NT2/D1 (cell line): ENCODE measurements around the gene SOWAHD.
A peak's percentile ranks its signal among the peaks of the same experiment; 100 is the strongest.
"Not testable (repeated sequence)": the region's sequence is repeated elsewhere in the genome, so short reads cannot be mapped to it uniquely, and the experiment has no call there.

ENCODE experiments used
- DNase-seq: peaks from one replicate; pipeline ENCODE4 v3.0.0-alpha.2; 2011; ENCODE audit warnings: low read depth, low spot score
- H3K27me3 ChIP-seq: 2 replicates; pipeline ENCODE4 v1.6.0; 2011; ENCODE audit warnings: mild to moderate bottlenecking; ENCODE audit not compliant: insufficient read length, insufficient read depth
- H3K36me3 ChIP-seq: 2 replicates; pipeline ENCODE4 v1.6.1; 2011; ENCODE audit warnings: mild to moderate bottlenecking, low read length, mixed read lengths; ENCODE audit not compliant: insufficient read depth, insufficient read length
- H3K4me1 ChIP-seq: 2 replicates; pipeline ENCODE4 v1.5.1; 2011; ENCODE audit not compliant: insufficient read depth, insufficient read length
- H3K4me3 ChIP-seq: 2 replicates; pipeline ENCODE4 v1.5.1; 2011; ENCODE audit warnings: low read depth; ENCODE audit not compliant: insufficient read length
- H3K9ac ChIP-seq: 2 replicates; pipeline ENCODE4 v1.6.0; 2011; ENCODE audit warnings: low read depth; ENCODE audit not compliant: insufficient read length
- H3K9me3 ChIP-seq: 2 replicates; pipeline ENCODE4 v1.5.1; 2011; ENCODE audit warnings: mild to moderate bottlenecking, low read length; ENCODE audit not compliant: insufficient read depth
- SUZ12 ChIP-seq: IDR thresholded peaks from 2 replicates; pipeline ENCODE4 v1.6.1; 2011; ENCODE audit not compliant: insufficient read length, insufficient read depth; ENCODE audit errors: extremely low read depth
- YY1 ChIP-seq: IDR thresholded peaks from 2 replicates; pipeline ENCODE4 v1.6.1; 2011; ENCODE audit not compliant: insufficient read length, insufficient read depth
- ZNF274 ChIP-seq: IDR thresholded peaks from 2 replicates; pipeline ENCODE4 v1.6.1; 2011; ENCODE audit warnings: mild to moderate bottlenecking, low read depth, low read length

The SOWAHD gene

GRCh38 chrX:119729408-119730201 lies 28.8 kb upstream of the SOWAHD start:
- no peaks in the 10 kb centered on the region for H3K9me3 ChIP-seq
- no peak overlapping the region for H3K9ac ChIP-seq
- TF ChIP-seq ZNF274 (no peak), SUZ12 (no peak), YY1 (no peak)
- no peak overlapping the region for H3K4me3 ChIP-seq
- no peaks in the 10 kb centered on the region for H3K36me3 ChIP-seq
- DNase-seq, result peak; percentile 51
- peaks cover 3% of the 10 kb centered on the region for H3K4me1 ChIP-seq
- H3K27me3 ChIP-seq, result no peaks in the 10 kb centered on the region

- no peak overlapping the region for H3K9ac ChIP-seq
- DNase-seq, result no peak
- H3K9me3 ChIP-seq, result no peaks in the 10 kb centered on the region
- H3K36me3 ChIP-seq, result no peaks in the 10 kb centered on the region
- H3K27me3 ChIP-seq, result no peaks in the 10 kb centered on the region
- TF ChIP-seq YY1 (no peak), ZNF274 (no peak), SUZ12 (no peak)
- no peaks in the 10 kb centered on the region for H3K4me1 ChIP-seq
- no peak overlapping the region for H3K4me3 ChIP-seq
These were observed 23.5 kb upstream of the SOWAHD start for GRCh38 chrX:119734897-119735339.

GRCh38 chrX:119735467-119735866 lies 22.9 kb upstream of the SOWAHD start:
- TF ChIP-seq YY1 (no peak), SUZ12 (no peak), ZNF274 (no peak)
- DNase-seq, result no peak
- no peak overlapping the region for H3K9ac ChIP-seq
- H3K9me3 ChIP-seq, result no peaks in the 10 kb centered on the region
- no peaks in the 10 kb centered on the region for H3K36me3 ChIP-seq
- H3K27me3 ChIP-seq, result no peaks in the 10 kb centered on the region
- H3K4me3 ChIP-seq, result no peak overlapping the region
- no peaks in the 10 kb centered on the region for H3K4me1 ChIP-seq

- Histone ChIP-seq H3K4me1 (no peaks in the 10 kb centered on the region), H3K4me3 (no peak overlapping the region), H3K36me3 (no peaks in the 10 kb centered on the region), H3K9ac (no peak overlapping the region), H3K9me3 (no peaks in the 10 kb centered on the region), H3K27me3 (no peaks in the 10 kb centered on the region)
- TF ChIP-seq YY1 (no peak), SUZ12 (no peak), ZNF274 (no peak)
- DNase-seq, result no peak
These were observed 22.1 kb upstream of the SOWAHD start for GRCh38 chrX:119736206-119736764.

- no peak overlapping the region for H3K9ac ChIP-seq
- no peaks in the 10 kb centered on the region for H3K9me3 ChIP-seq
- no peak overlapping the region for H3K4me3 ChIP-seq
- TF ChIP-seq SUZ12 (no peak), ZNF274 (no peak), YY1 (no peak)
- no peak for DNase-seq
- no peaks in the 10 kb centered on the region for H3K4me1 ChIP-seq
- no peaks in the 10 kb centered on the region for H3K36me3 ChIP-seq
- no peaks in the 10 kb centered on the region for H3K27me3 ChIP-seq
These were observed 19.6 kb upstream of the SOWAHD start for GRCh38 chrX:119738742-119739141.

GRCh38 chrX:119745283-119745848 lies 13.0 kb upstream of the SOWAHD start:
- TF ChIP-seq YY1 (no peak), ZNF274 (no peak), SUZ12 (no peak)
- no peaks in the 10 kb centered on the region for H3K36me3 ChIP-seq
- H3K9ac ChIP-seq, result no peak overlapping the region
- no peak for DNase-seq
- no peak overlapping the region for H3K4me3 ChIP-seq
- no peaks in the 10 kb centered on the region for H3K27me3 ChIP-seq
- H3K4me1 ChIP-seq, result no peaks in the 10 kb centered on the region
- H3K9me3 ChIP-seq, result no peaks in the 10 kb centered on the region

- H3K4me3 ChIP-seq, DNase-seq, H3K9ac ChIP-seq, H3K9me3 ChIP-seq, H3K36me3 ChIP-seq, H3K4me1 ChIP-seq, H3K27me3 ChIP-seq: not testable (repeated sequence)
These were observed 8.3 kb upstream of the SOWAHD start for GRCh38 chrX:119750131-119750530.

GRCh38 chrX:119750751-119751150 lies 7.6 kb upstream of the SOWAHD start:
- H3K9ac ChIP-seq, H3K4me1 ChIP-seq, H3K4me3 ChIP-seq, H3K9me3 ChIP-seq, DNase-seq, H3K36me3 ChIP-seq, H3K27me3 ChIP-seq: not testable (repeated sequence)
